ENCODE results near the gene NFYA. TPM values are rescaled to one million over a fixed set of nuclear protein-coding genes. Genes with fewer than 3 reads are reported as not detected.

NFYA gene
- total RNA-seq, 4 donors from 2014 or later, result 18.5 to 27.7 (median 20.4) TPM

GRCh38 chr6:41097467-41098090 is 24.8 kb downstream of the NFYA start:
- no peak for TF ChIP-seq CTCF (IDR thresholded peaks at IDR 0.05; ENCODE audit: low read depth)

GRCh38 chr6:41098366-41098765 is 25.6 kb downstream of the NFYA start:
- no peak for TF ChIP-seq CTCF (IDR thresholded peaks at IDR 0.05; ENCODE audit: low read depth)

GRCh38 chr6:41100871-41101287 is 28.1 kb downstream of the NFYA start:
- no peak for TF ChIP-seq CTCF (IDR thresholded peaks at IDR 0.05; ENCODE audit: low read depth)

- TF ChIP-seq CTCF (IDR thresholded peaks at IDR 0.05; ENCODE audit: low read depth), result no peak
Observed at GRCh38 chr6:41103847-41104246, 31.1 kb downstream of the NFYA start.

DNA sequence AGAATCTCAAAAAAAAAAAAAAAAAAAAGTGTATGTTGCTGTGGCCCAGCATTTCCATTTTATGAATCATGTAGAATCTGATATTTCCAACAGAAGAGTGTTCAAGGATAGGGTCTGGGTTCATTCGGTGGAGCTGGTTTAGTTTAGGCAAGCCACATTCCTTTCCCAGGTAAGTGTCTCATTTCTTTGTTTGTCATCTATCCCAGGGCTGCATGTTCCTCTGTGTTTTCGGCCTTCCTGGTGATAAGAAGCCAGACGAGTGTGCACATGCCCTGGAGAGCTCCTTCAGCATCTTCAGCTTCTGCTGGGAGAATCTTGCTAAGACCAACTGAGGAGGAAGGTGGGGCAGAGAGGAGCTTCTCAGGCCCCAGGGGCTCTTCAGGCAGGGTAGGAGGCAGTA is 38.2 kb downstream of the NFYA start:
- TF ChIP-seq CTCF (IDR thresholded peaks at IDR 0.05; ENCODE audit: low read depth), result no peak

GRCh38 chr6:41119508-41119907 is 46.7 kb downstream of the NFYA start:
- no peak for TF ChIP-seq CTCF (IDR thresholded peaks at IDR 0.05; ENCODE audit: low read depth)

GRCh38 chr6:41120058-41120457 is 47.3 kb downstream of the NFYA start:
- TF ChIP-seq CTCF (IDR thresholded peaks at IDR 0.05; ENCODE audit: low read depth), result no peak

Data from subcutaneous adipose tissue (tissue), 4 donors.